Effector memory CD8-positive, alpha-beta T cell (primary cell): Measurements from ENCODE around the gene GMEB2.

Experiments used
- ATAC-seq: fragments of 150-1000 bp; cut with Tn5 transposase; replicated peaks from 2 replicates; pipeline ENCODE4 v1.10.0; 2021; ENCODE audit warnings: mild to moderate bottlenecking, moderate library complexity
- DNase-seq, 3 experiments: peaks; one replicate each; pipeline ENCODE4 v3.0.0; 2021
- H3K27ac Mint-ChIP-seq, 2 donors: one replicate each; pipeline ENCODE4 v1.8.0; 2022; ENCODE audit warnings: mild to moderate bottlenecking in 2 of 2, mixed read lengths in 2 of 2, moderate library complexity in 2 of 2
- H3K27me3 Mint-ChIP-seq, 2 donors: one replicate each; pipeline ENCODE4 v1.8.0; 2022; ENCODE audit warnings: mixed read lengths in 2 of 2
- H3K36me3 Mint-ChIP-seq: one replicate; pipeline ENCODE4 v1.8.0; 2022; ENCODE audit warnings: mild to moderate bottlenecking, moderate library complexity, mixed read lengths; ENCODE audit not compliant: insufficient read depth
- H3K4me1 Mint-ChIP-seq, 2 donors: one replicate each; pipeline ENCODE4 v1.8.0; 2022; ENCODE audit warnings: low read depth in 2 of 2, mixed read lengths in 2 of 2
- H3K4me3 Mint-ChIP-seq, 2 donors: one replicate each; pipeline ENCODE4 v1.8.0; 2022; ENCODE audit warnings: mild to moderate bottlenecking in 2 of 2, mixed read lengths in 2 of 2, moderate library complexity in 2 of 2
- H3K9me3 Mint-ChIP-seq, 2 donors: one replicate each; pipeline ENCODE4 v1.8.0; 2022; ENCODE audit warnings: mixed read lengths in 2 of 2

GMEB2 gene

DNA sequence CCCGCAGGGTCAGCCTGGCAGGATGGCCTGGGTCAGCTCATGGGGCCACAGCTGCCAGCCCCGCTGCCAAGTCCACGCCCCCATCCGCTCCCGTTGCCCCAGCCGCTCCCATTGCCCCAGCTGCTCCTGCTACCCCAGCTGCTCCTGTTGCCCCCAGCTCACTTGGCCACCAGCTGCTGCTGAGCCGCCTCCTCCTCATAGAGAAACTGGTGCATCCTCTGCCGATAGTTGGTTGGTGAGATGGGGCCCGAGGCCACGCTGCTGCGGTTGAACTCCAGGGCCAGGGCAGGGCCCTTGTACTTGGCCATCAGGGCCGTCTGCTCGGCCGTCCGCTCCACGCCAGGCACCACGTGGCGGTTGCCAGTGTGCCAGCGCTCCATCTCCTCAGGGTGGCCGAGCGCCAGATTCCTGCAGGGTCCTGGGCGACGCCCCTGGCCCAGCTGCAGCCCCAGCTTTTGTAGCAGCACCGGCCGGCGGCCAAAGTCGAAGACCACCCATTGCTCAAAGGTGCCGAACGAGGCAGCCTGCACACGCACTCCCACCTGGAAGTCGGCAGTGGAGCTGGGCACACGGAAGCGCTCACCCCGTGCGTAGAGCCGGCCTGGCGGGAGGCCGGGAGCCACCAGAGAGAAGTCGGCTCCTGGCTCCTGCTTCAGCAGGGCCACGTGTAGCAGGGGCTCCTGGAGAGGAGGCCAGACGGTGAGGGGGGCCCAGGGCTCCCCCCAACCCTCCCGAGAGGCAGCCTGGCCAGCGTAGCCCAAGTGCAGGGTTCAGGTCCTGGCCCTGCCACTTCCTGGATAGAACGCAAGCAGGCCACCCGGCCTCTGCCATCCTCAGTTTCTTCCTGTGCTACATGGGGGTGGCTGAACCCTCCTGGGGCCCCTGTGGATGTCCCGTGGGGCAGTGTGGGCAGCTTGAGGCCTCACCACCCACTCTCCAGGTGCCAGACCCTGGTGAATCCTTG lies 57.6 kb downstream of the GMEB2 start:
- Mint-ChIP-seq H3K4me3 (peak overlapping the region; percentile 78 to 86), H3K36me3 (peaks cover 24% of the 10 kb centered on the region), H3K9me3 (no peaks in the 10 kb centered on the region), H3K4me1 (peaks cover 12 to 22% of the 10 kb centered on the region in 2 donors), H3K27ac (no peak overlapping the region), H3K27me3 (no peaks in the 10 kb centered on the region)
- ATAC-seq, result no peak
- DNase-seq, result no peak

- no peak for DNase-seq
- H3K36me3 Mint-ChIP-seq, result peaks cover 24% of the 10 kb centered on the region
- H3K9me3 Mint-ChIP-seq, result no peaks in the 10 kb centered on the region
- no peaks in the 10 kb centered on the region for H3K27me3 Mint-ChIP-seq
- peak overlapping the region; percentile 78 to 86 for H3K4me3 Mint-ChIP-seq
- peak overlapping the region; percentile 52 to 84 for H3K27ac Mint-ChIP-seq
- peaks cover 12 to 20% of the 10 kb centered on the region in 2 donors for H3K4me1 Mint-ChIP-seq
- peak; percentile 17 for ATAC-seq
Measured at GRCh38 chr20:63568170-63568981, 58.5 kb downstream of the GMEB2 start.

GRCh38 chr20:63567386-63568169 lies 59.3 kb downstream of the GMEB2 start:
- ATAC-seq, result peak; percentile 71
- Mint-ChIP-seq H3K27me3 (no peaks in the 10 kb centered on the region), H3K36me3 (peaks cover 24% of the 10 kb centered on the region), H3K27ac (peak overlapping the region; percentile 52 to 84), H3K4me3 (peak overlapping the region; percentile 78 to 86), H3K9me3 (no peaks in the 10 kb centered on the region), H3K4me1 (peaks cover 12 to 20% of the 10 kb centered on the region in 2 donors)
- peak; percentile 47 to 53 (median 49) for DNase-seq

DNA sequence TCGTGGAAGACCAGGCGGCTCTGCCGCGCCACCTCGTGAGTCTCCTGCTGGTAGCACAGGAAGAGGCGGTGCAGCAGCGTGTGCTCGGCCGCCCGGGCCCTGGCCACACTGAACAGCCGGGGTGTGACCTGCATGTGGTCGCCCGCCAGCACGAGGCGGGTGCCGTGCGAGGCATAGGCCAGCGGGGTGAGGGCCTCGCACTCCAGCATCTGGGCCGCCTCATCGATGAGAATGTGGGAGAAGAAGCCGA lies 59.8 kb downstream of the GMEB2 start:
- Mint-ChIP-seq H3K4me1 (peaks cover 12 to 20% of the 10 kb centered on the region in 2 donors), H3K9me3 (no peaks in the 10 kb centered on the region), H3K27ac (peak overlapping the region; percentile 52 to 84)

GRCh38 chr20:63566395-63567135 lies 60.3 kb downstream of the GMEB2 start:
- peak overlapping the region; percentile 78 to 86 for H3K4me3 Mint-ChIP-seq

More for the DNA sequence above, 59.8 kb downstream of the GMEB2 start:
- peak; percentile 43 for ATAC-seq
- Mint-ChIP-seq H3K27me3 (no peaks in the 10 kb centered on the region), H3K4me3 (peak overlapping the region; percentile 78 to 86), H3K36me3 (peaks cover 24% of the 10 kb centered on the region)
- no peak for DNase-seq

DNA sequence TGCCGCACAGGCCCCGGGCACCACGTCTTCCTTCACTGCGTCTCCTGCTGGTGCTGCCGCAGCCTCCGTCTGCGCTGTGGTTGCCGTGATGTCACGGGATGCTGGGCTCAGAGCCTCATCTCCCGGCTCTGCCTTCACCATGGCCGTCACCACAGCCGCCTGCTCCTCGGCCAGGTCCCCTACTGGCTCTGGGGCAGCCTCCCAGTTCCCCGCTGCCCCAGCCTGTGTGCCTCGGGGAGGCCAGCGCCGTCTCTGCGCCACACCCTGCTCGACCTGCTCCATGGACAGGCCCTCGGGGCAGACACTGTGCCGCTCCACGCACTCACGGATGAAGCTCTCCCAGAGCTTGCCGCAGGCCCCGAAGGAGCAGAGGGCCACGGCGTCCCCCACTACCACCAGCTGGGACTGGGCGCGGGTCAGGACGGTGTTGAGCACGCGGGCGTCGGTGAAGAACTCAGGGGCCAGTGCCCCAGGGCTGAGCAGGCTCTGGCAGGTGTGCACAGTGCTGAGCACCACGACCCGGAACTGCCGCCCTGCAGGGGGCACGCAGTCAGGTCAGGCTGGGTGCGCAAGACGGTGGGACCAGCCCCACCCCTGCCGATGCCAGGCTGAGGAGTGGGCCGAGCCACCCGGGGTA lies 61.1 kb downstream of the GMEB2 start:
- Mint-ChIP-seq H3K36me3 (peaks cover 24% of the 10 kb centered on the region), H3K27ac (no peak overlapping the region), H3K27me3 (no peaks in the 10 kb centered on the region), H3K9me3 (no peaks in the 10 kb centered on the region), H3K4me1 (peaks cover 12 to 20% of the 10 kb centered on the region in 2 donors), H3K4me3 (no peak overlapping the region)
- DNase-seq (no peak), ATAC-seq (no peak)

More at GRCh38 chr20:63566395-63567135, 60.3 kb downstream of the GMEB2 start:
- ATAC-seq, result no peak
- H3K27ac Mint-ChIP-seq, result peak overlapping the region in 1 of 2 donors; percentile 84
- H3K27me3 Mint-ChIP-seq, result no peaks in the 10 kb centered on the region
- peaks cover 12 to 20% of the 10 kb centered on the region in 2 donors for H3K4me1 Mint-ChIP-seq
- H3K9me3 Mint-ChIP-seq, result no peaks in the 10 kb centered on the region
- peaks cover 24% of the 10 kb centered on the region for H3K36me3 Mint-ChIP-seq
- DNase-seq, result no peak

GRCh38 chr20:63565021-63565698 lies 61.7 kb downstream of the GMEB2 start:
- DNase-seq, result no peak
- Mint-ChIP-seq H3K27me3 (no peaks in the 10 kb centered on the region), H3K4me1 (peaks cover 12 to 23% of the 10 kb centered on the region in 2 donors), H3K27ac (no peak overlapping the region), H3K4me3 (no peak overlapping the region), H3K36me3 (peaks cover 24% of the 10 kb centered on the region), H3K9me3 (no peaks in the 10 kb centered on the region)
- ATAC-seq, result no peak

GRCh38 chr20:63564036-63564810 lies 62.7 kb downstream of the GMEB2 start:
- no peak for DNase-seq
- Mint-ChIP-seq H3K27ac (no peak overlapping the region), H3K4me3 (no peak overlapping the region), H3K4me1 (peaks cover 10 to 17% of the 10 kb centered on the region in 2 donors), H3K36me3 (peaks cover 23% of the 10 kb centered on the region), H3K27me3 (no peaks in the 10 kb centered on the region), H3K9me3 (no peaks in the 10 kb centered on the region)
- no peak for ATAC-seq

DNA sequence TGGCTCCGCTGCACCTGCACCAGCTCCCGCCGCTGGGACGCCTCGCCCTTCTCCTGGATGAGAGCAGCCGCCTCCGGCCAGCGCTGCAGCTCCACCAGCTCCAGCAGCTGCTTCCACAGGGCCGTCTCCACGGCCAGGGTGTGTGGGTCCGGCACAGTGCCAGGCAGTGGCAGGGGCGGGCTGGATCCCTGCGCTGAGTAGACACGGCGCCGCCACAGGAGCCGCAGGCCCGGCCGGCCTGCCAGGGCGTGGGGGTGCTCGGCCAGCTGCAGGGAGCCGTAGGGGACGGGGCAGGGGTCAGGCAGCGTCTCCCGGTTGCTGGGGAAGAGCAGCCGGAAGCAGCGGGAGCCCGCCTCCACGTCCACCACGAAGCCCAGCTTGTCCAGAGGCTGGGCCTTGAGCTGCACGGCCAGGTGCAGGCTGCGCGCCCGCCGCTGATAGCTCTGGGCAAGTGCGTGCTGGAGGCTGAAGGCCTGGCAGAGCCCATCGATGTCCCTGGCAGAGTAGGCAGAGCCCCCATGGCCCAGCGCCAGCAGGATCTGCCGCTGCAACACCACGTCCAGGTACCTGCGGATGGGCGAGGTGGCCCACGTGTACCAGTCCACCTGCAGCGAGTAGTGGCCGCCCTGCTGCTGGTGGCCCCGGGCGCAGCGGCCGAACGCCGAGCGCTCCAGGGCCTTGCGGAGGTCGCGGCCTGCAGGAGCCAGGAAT lies 63.5 kb downstream of the GMEB2 start:
- H3K36me3 Mint-ChIP-seq, result peaks cover 26% of the 10 kb centered on the region
- DNase-seq, result no peak
- peaks cover 7 to 13% of the 10 kb centered on the region in 2 donors for H3K4me1 Mint-ChIP-seq
- H3K9me3 Mint-ChIP-seq, result peaks cover 0 to 1% of the 10 kb centered on the region in 2 donors
- no peak overlapping the region for H3K4me3 Mint-ChIP-seq
- H3K27me3 Mint-ChIP-seq, result no peaks in the 10 kb centered on the region
- no peak for ATAC-seq
- H3K27ac Mint-ChIP-seq, result no peak overlapping the region

- Mint-ChIP-seq H3K9me3 (peaks cover 0 to 1% of the 10 kb centered on the region in 2 donors), H3K27me3 (no peaks in the 10 kb centered on the region), H3K27ac (no peak overlapping the region), H3K4me1 (peaks cover under 1 to 6% of the 10 kb centered on the region in 2 donors), H3K36me3 (peaks cover 19% of the 10 kb centered on the region), H3K4me3 (no peak overlapping the region)
- ATAC-seq (no peak), DNase-seq (no peak)
Measured at GRCh38 chr20:63562461-63563224, 64.3 kb downstream of the GMEB2 start.
